ENCODE data around the gene NAT10.

DNA sequence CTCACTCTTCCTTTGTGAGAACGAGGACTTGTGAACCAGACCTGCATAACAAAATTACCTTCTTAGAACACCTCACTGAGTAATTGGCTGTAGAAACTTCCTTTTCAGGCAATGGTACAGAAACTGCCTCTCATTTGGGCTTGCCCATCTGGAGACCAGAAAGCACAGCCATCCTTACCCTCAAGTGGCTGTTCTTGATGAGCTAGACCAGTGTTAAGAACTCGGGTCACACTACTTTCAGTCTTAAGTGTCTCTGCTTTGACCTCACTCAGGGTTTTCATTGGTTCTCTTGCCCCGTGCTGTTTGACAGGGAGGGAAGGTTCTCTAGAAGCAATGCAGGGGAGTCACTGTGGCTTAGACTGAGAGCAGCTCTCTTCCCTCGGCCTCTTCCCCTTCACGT lies 29.3 kb downstream of the NAT10 start:
- TF ChIP-seq EZH2phosphoT487 (IDR thresholded peaks at IDR 0.05; ENCODE audit: unreplicated experiment) (no peak), EZH2 (IDR thresholded peaks at IDR 0.05; ENCODE audit: low read depth, unreplicated experiment) (no peak), CTCF (conservative IDR thresholded peaks at IDR 0.05; ENCODE audit: low read depth in 2 of 2) (no peak), POLR2AphosphoS5 (IDR thresholded peaks at IDR 0.05; ENCODE audit: low read depth) (no peak)
- TF ChIP-seq, protein P1, sequence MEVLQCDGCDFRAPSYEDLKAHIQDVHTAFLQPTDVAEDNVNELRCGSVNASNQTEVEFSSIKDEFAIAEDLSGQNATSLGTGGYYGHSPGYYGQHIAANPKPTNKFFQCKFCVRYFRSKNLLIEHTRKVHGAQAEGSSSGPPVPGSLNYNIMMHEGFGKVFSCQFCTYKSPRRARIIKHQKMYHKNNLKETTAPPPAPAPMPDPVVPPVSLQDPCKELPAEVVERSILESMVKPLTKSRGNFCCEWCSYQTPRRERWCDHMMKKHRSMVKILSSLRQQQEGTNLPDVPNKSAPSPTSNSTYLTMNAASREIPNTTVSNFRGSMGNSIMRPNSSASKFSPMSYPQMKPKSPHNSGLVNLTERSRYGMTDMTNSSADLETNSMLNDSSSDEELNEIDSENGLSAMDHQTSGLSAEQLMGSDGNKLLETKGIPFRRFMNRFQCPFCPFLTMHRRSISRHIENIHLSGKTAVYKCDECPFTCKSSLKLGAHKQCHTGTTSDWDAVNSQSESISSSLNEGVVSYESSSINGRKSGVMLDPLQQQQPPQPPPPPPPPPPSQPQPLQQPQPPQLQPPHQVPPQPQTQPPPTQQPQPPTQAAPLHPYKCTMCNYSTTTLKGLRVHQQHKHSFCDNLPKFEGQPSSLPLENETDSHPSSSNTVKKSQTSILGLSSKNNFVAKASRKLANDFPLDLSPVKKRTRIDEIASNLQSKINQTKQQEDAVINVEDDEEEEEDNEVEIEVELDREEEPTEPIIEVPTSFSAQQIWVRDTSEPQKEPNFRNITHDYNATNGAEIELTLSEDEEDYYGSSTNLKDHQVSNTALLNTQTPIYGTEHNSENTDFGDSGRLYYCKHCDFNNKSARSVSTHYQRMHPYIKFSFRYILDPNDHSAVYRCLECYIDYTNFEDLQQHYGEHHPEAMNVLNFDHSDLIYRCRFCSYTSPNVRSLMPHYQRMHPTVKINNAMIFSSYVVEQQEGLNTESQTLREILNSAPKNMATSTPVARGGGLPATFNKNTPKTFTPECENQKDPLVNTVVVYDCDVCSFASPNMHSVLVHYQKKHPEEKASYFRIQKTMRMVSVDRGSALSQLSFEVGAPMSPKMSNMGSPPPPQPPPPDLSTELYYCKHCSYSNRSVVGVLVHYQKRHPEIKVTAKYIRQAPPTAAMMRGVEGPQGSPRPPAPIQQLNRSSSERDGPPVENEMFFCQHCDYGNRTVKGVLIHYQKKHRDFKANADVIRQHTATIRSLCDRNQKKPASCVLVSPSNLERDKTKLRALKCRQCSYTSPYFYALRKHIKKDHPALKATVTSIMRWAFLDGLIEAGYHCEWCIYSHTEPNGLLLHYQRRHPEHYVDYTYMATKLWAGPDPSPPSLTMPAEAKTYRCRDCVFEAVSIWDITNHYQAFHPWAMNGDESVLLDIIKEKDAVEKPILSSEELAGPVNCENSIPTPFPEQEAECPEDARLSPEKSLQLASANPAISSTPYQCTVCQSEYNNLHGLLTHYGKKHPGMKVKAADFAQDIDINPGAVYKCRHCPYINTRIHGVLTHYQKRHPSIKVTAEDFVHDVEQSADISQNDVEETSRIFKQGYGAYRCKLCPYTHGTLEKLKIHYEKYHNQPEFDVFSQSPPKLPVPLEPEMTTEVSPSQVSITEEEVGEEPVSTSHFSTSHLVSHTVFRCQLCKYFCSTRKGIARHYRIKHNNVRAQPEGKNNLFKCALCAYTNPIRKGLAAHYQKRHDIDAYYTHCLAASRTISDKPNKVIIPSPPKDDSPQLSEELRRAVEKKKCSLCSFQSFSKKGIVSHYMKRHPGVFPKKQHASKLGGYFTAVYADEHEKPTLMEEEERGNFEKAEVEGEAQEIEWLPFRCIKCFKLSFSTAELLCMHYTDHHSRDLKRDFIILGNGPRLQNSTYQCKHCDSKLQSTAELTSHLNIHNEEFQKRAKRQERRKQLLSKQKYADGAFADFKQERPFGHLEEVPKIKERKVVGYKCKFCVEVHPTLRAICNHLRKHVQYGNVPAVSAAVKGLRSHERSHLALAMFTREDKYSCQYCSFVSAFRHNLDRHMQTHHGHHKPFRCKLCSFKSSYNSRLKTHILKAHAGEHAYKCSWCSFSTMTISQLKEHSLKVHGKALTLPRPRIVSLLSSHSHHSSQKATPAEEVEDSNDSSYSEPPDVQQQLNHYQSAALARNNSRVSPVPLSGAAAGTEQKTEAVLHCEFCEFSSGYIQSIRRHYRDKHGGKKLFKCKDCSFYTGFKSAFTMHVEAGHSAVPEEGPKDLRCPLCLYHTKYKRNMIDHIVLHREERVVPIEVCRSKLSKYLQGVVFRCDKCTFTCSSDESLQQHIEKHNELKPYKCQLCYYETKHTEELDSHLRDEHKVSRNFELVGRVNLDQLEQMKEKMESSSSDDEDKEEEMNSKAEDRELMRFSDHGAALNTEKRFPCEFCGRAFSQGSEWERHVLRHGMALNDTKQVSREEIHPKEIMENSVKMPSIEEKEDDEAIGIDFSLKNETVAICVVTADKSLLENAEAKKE (CRISPR knock-in tag; IDR thresholded peaks at IDR 0.05) = no peak
